Left lung (tissue), 10 donors: ENCODE results near the gene LRMDA. TPM values are rescaled to one million over a fixed set of nuclear protein-coding genes. Genes with fewer than 3 reads are reported as not detected.

Experiments used
- ATAC-seq: fragments of 200-7000 bp; cut with Tn5 transposase; one replicate; pipeline ENCODE4 v1.9.1; 2020; ENCODE audit warnings: moderate library complexity
- DNase-seq, 4 donors: peaks; one replicate each; pipeline ENCODE4 v3.0.0-alpha.2; 2013 to 2020
- H3K27ac ChIP-seq, 2 donors: fragments of 200-600 bp; sonication (generic) in 1 of 2; one replicate each; pipeline versions ENCODE4 v1.5.0 to v1.8.0; 2020 to 2021
- H3K27me3 ChIP-seq, 2 donors: fragments of 200-600 bp; sonication (generic) in 1 of 2; one replicate each; pipeline versions ENCODE4 v1.5.0 to v1.8.0; 2020 to 2021
- H3K36me3 ChIP-seq, 2 donors: fragments of 200-600 bp; sonication (generic) in 1 of 2; one replicate each; pipeline versions ENCODE4 v1.5.0 to v1.8.0; 2020 to 2021
- H3K4me1 ChIP-seq, 2 donors: fragments of 200-600 bp; one replicate each; pipeline ENCODE4 v1.8.0; 2021
- H3K4me3 ChIP-seq, 2 donors: fragments of 200-600 bp; sonication (generic) in 1 of 2; one replicate each; pipeline versions ENCODE4 v1.5.0 to v1.8.0; 2020 to 2021; ENCODE audit warnings: mild to moderate bottlenecking in 1 of 2
- H3K9me3 ChIP-seq, 2 donors: fragments of 200-600 bp; sonication (generic) in 1 of 2; one replicate each; pipeline versions ENCODE4 v1.5.0 to v1.8.0; 2020 to 2021
- CTCF ChIP-seq, 2 donors: fragments of 200-600 bp; sonication (generic) in 1 of 2; IDR thresholded peaks; one replicate each; pipeline versions ENCODE4 v1.5.0 to v1.8.0; 2021; ENCODE audit warnings: antibody characterized with exemption in 2 of 2
- intact Hi-C, 2 donors: fragments of 100-400 bp; cut with DNase I; formaldehyde crosslinking; loops; one replicate each; pipeline versions ENCODE4 v1.11.2 to v1.14.2; 2022
- polyA plus RNA-seq, 6 donors: library from polyadenylated mRNA; unstranded; fragments of 120-200 nt; gene quantifications; one replicate each; pipeline ENCODE4 v1.2.1, GENCODE V29; 2013; ENCODE audit not compliant: insufficient read length in 6 of 6
- total RNA-seq, 2 donors: library from RNA; stranded (reverse); fragmentation: NEBNext Ultra II Directional; extraction: Animal tissue kit (Norgen Biotek cat#: 25700); gene quantifications; one replicate each; pipeline ENCODE4 v1.2.1, GENCODE V29; 2021
- donor health status: DM: no; HTN: yes; CAD: no.
- donor health status: DM: no; HTN: no; CAD: no.

Gene LRMDA
- total and polyA plus RNA-seq, 8 donors: 13.9 to 23.6 (median 18.7) TPM

- no peak for TF ChIP-seq CTCF (IDR thresholded peaks at IDR 0.05)
- H3K27me3 ChIP-seq: no peaks in the 10 kb centered on the region
- no peak overlapping the region for H3K27ac ChIP-seq
- no peak overlapping the region for H3K4me3 ChIP-seq
- no peaks in the 10 kb centered on the region for H3K36me3 ChIP-seq
- H3K4me1 ChIP-seq: peaks cover 0 to 17% of the 10 kb centered on the region in 2 donors
- DNase-seq (no peak), ATAC-seq (no peak)
- no peaks in the 10 kb centered on the region for H3K9me3 ChIP-seq
- intact Hi-C loops: no loop called here
Measured at GRCh38 chr10:75647675-75648074, 216.3 kb downstream of the LRMDA start.

GRCh38 chr10:75648351-75648750 is 216.9 kb downstream of the LRMDA start:
- H3K27ac ChIP-seq: no peak overlapping the region
- DNase-seq: no peak
- no peak overlapping the region for H3K4me3 ChIP-seq
- H3K4me1 ChIP-seq: peaks cover 0 to 17% of the 10 kb centered on the region in 2 donors
- no peak for ATAC-seq
- no peak for TF ChIP-seq CTCF (IDR thresholded peaks at IDR 0.05)
- intact Hi-C loops: no loop called here
- H3K36me3 ChIP-seq: no peaks in the 10 kb centered on the region
- H3K9me3 ChIP-seq: no peaks in the 10 kb centered on the region
- no peaks in the 10 kb centered on the region for H3K27me3 ChIP-seq

GRCh38 chr10:75648854-75649253 is 217.4 kb downstream of the LRMDA start:
- H3K4me3 ChIP-seq: no peak overlapping the region
- no peaks in the 10 kb centered on the region for H3K9me3 ChIP-seq
- no peaks in the 10 kb centered on the region for H3K27me3 ChIP-seq
- H3K27ac ChIP-seq: no peak overlapping the region
- intact Hi-C loops: no loop called here
- no peak for DNase-seq
- H3K4me1 ChIP-seq: peaks cover 0 to 18% of the 10 kb centered on the region in 2 donors
- TF ChIP-seq CTCF (IDR thresholded peaks at IDR 0.05): no peak
- ATAC-seq: peak; percentile 24
- H3K36me3 ChIP-seq: no peaks in the 10 kb centered on the region

- no peaks in the 10 kb centered on the region for H3K27me3 ChIP-seq
- H3K4me3 ChIP-seq: no peak overlapping the region
- ATAC-seq: no peak
- TF ChIP-seq CTCF (IDR thresholded peaks at IDR 0.05): no peak
- no peaks in the 10 kb centered on the region for H3K36me3 ChIP-seq
- no peak for DNase-seq
- intact Hi-C loops: no loop called here
- H3K4me1 ChIP-seq: peaks cover 4 to 24% of the 10 kb centered on the region in 2 donors
- H3K9me3 ChIP-seq: no peaks in the 10 kb centered on the region
- peak overlapping the region in 1 of 2 donors; percentile 18 for H3K27ac ChIP-seq
Measured at GRCh38 chr10:75649466-75649865, 218.0 kb downstream of the LRMDA start.

GRCh38 chr10:75650648-75651047 is 219.2 kb downstream of the LRMDA start:
- Histone ChIP-seq H3K4me1 (peaks cover 8 to 35% of the 10 kb centered on the region in 2 donors), H3K36me3 (no peaks in the 10 kb centered on the region), H3K27me3 (no peaks in the 10 kb centered on the region), H3K27ac (no peak overlapping the region), H3K9me3 (no peaks in the 10 kb centered on the region), H3K4me3 (no peak overlapping the region)
- no peak for TF ChIP-seq CTCF (IDR thresholded peaks at IDR 0.05)
- no peak for DNase-seq
- ATAC-seq: no peak
- intact Hi-C loops: no loop called here
